RWPE2 (cell line): Measurements from ENCODE around the gene OVOL1.
A peak's percentile ranks its signal among the peaks of the same experiment; 100 is the strongest.

Experiments used
- ATAC-seq: fragments of 200-7000 bp; cut with Tn5 transposase; 3 replicates; pipeline ENCODE4 v1.9.1; 2021; ENCODE audit warnings: low read depth
- DNase-seq: peaks from one replicate; pipeline ENCODE4 v3.0.0-alpha.2; 2020; ENCODE audit warnings: low spot score
- H3K27ac ChIP-seq: fragments of 450-650 bp; 2 replicates; pipeline ENCODE4 v1.5.1; 2017; ENCODE audit warnings: mild to moderate bottlenecking; ENCODE audit not compliant: poor library complexity, severe bottlenecking
- H3K27me3 ChIP-seq: fragments of 250-450 bp; sonication (Bioruptor Pico); 2 replicates; pipeline ENCODE4 v1.5.1; 2021; ENCODE audit warnings: mild to moderate bottlenecking, moderate library complexity; ENCODE audit not compliant: insufficient read depth, poor library complexity, severe bottlenecking
- H3K36me3 ChIP-seq: fragments of 250-450 bp; sonication (Bioruptor Pico); 2 replicates; pipeline ENCODE4 v1.5.1; 2020; ENCODE audit warnings: low read depth, mild to moderate bottlenecking, moderate library complexity
- H3K4me1 ChIP-seq: fragments of 250-450 bp; sonication (Bioruptor Pico); 2 replicates; pipeline ENCODE4 v1.5.1; 2021; ENCODE audit warnings: mild to moderate bottlenecking, moderate library complexity; ENCODE audit not compliant: insufficient read depth, poor library complexity, severe bottlenecking
- H3K4me3 ChIP-seq: fragments of 250-450 bp; sonication (Bioruptor Pico); 2 replicates; pipeline ENCODE4 v1.5.1; 2021; ENCODE audit warnings: mild to moderate bottlenecking, moderate library complexity; ENCODE audit not compliant: severe bottlenecking
- H3K9me3 ChIP-seq: fragments of 250-450 bp; sonication (Bioruptor Pico); 2 replicates; pipeline ENCODE4 v1.5.1; 2021; ENCODE audit warnings: mild to moderate bottlenecking, moderate library complexity; ENCODE audit not compliant: severe bottlenecking
- TF ChIP-seq, protein P1 (sequence below): fragments of 450-650 bp; IDR thresholded peaks from one replicate; pipeline ENCODE4 v1.5.1; 2017; ENCODE audit warnings: mild to moderate bottlenecking, moderate library complexity; ENCODE audit not compliant: poor library complexity, severe bottlenecking

Gene OVOL1

DNA sequence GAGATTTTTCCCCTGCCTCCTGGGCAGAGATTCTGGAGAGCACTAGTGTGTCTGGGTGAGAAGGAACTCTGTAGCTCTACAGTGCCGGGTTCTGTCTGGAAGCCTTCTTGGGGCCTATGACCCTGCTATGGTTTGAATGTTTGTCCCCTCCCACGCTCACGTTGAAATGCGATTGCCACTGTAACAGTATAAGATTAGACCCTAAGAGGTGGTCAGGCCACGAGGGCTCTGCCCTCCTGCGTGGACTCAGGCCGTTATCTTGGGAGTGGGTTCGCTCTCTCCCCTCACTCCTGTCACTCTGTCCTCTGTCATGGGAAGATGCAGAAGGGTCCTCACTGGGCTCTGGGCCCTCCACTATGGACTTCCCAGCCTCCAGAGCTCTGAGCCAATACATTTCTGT lies 9.6 kb upstream of the OVOL1 start:
- DNase-seq = no peak
- Histone ChIP-seq H3K4me3 (no peak overlapping the region), H3K27me3 (no peaks in the 10 kb centered on the region), H3K9me3 (no peaks in the 10 kb centered on the region), H3K27ac (no peak overlapping the region), H3K36me3 (peaks cover 9% of the 10 kb centered on the region; the same call in 1 of the 2 replicates), H3K4me1 (no peaks in the 10 kb centered on the region)
- TF ChIP-seq, protein P1, sequence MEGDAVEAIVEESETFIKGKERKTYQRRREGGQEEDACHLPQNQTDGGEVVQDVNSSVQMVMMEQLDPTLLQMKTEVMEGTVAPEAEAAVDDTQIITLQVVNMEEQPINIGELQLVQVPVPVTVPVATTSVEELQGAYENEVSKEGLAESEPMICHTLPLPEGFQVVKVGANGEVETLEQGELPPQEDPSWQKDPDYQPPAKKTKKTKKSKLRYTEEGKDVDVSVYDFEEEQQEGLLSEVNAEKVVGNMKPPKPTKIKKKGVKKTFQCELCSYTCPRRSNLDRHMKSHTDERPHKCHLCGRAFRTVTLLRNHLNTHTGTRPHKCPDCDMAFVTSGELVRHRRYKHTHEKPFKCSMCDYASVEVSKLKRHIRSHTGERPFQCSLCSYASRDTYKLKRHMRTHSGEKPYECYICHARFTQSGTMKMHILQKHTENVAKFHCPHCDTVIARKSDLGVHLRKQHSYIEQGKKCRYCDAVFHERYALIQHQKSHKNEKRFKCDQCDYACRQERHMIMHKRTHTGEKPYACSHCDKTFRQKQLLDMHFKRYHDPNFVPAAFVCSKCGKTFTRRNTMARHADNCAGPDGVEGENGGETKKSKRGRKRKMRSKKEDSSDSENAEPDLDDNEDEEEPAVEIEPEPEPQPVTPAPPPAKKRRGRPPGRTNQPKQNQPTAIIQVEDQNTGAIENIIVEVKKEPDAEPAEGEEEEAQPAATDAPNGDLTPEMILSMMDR = no peak
- ATAC-seq = no peak

DNA sequence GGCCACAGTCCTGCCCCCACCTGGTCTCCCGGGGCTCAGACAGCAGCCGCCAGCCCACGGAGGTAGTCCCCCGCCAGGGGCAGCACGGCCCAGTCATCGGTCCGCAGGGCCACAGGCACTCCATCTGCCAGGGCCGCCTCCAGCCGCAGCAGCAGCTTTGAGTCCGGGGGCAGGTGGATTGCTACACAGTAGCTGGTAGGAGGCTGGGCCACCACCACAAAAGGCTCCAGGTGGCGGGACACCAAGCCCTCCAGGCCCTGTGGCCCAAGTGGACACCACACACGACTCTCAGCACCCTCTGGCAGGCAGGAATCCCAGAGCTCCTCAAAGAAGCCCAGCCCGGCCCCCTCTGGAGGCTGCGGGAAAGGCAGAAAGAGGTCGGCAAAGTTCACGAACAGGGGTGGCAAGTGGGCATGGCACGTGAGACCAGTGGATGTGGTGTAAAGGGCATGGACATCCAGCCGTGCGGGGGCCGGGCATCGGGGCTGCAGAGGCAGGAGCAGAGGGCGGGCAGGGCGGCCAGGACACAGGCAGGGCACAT lies 9.0 kb upstream of the OVOL1 start:
- ATAC-seq = no peak
- H3K4me3 ChIP-seq = no peak overlapping the region
- no peak overlapping the region for H3K27ac ChIP-seq
- no peaks in the 10 kb centered on the region for H3K27me3 ChIP-seq
- H3K36me3 ChIP-seq = peaks cover 9% of the 10 kb centered on the region; the same call in 1 of the 2 replicates
- no peaks in the 10 kb centered on the region for H3K4me1 ChIP-seq
- H3K9me3 ChIP-seq = no peaks in the 10 kb centered on the region
- TF ChIP-seq, protein P1 = no peak
- DNase-seq = no peak

DNA sequence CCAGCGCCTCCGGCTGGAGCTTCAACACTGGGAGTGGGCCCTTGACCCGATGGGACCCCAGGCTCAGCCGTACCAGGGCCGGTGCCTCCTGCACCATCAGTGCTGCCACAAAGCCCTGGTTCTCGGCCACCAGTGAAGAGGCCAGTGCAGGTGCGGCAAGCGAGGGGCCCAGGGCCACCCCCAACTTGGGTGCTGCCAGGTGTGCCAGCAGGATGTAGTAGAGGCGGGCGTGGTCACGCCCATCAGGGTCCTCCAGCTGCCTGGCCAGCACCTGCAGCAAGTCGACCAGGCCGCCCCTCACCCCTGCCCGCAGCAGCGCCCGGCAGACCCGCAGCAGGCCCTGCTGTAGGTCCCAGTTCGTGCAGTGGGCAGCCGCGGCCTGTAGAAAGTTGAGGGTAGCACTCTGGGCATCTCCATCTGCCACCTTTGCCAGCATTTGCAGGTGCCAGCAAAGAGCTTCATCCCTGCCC lies 8.4 kb upstream of the OVOL1 start:
- H3K27me3 ChIP-seq = no peaks in the 10 kb centered on the region
- TF ChIP-seq, protein P1 = no peak
- H3K4me1 ChIP-seq = no peaks in the 10 kb centered on the region
- H3K27ac ChIP-seq = no peak overlapping the region
- no peak for DNase-seq
- no peak overlapping the region for H3K4me3 ChIP-seq
- H3K9me3 ChIP-seq = no peaks in the 10 kb centered on the region
- ATAC-seq = no peak
- peaks cover 9% of the 10 kb centered on the region; the same call in 1 of the 2 replicates for H3K36me3 ChIP-seq

DNA sequence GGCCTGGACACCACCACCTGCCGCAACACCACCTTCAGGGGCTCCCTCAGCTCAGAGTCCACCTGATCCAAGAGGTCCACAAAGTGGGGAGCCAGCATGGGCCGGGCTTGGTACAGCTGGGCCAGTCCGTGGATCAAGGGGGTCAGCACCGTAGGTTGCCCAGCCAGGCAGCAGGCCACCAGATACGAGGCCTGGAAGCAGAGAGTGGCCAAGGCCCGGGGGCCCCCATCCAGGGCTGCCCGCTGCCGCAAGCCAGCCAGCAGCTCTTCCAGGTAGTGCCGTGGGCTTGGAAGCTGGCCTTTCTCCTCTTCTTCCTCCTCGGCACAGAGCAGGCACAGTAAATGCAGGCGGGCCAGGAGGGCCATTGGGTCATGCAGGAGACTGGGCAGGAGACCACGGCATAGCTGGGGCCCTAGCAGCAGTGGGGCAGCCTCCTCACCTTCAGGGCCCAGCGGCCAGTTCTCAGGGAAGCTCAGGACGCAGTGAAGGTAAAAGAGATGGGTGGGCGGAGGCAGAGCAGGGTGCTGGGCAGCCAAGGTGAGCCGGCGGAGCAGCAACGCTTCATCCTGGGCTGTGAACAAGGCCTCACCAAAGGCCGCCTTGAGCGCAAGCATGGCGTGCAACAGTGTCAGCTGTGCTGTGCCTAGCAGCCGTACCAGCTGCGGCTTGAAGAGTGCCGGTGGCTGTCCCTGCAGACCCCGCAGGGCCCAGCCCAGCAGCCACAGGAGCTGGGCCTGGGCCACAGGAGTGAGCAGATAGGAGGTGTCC lies 7.8 kb upstream of the OVOL1 start:
- no peak for ATAC-seq
- TF ChIP-seq, protein P1 = no peak
- no peaks in the 10 kb centered on the region for H3K4me1 ChIP-seq
- DNase-seq = no peak
- peak overlapping the region; percentile 64 for H3K27ac ChIP-seq
- peaks cover 9% of the 10 kb centered on the region; the same call in 1 of the 2 replicates for H3K36me3 ChIP-seq
- peak overlapping the region; percentile 62 for H3K4me3 ChIP-seq
- H3K9me3 ChIP-seq = no peaks in the 10 kb centered on the region
- H3K27me3 ChIP-seq = no peaks in the 10 kb centered on the region

DNA sequence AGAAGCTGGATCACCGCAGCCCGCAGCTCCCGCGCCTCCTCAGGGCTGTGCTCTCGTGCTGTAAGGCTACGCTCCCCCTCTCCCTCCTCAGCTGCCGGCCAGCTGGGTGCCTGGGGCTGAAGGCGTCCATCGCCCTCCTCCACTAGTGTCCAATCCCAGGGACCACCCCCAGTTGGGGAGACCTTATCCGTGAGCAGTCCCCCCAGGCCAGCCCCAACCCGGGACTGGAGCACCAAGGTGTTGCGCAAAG lies 7.3 kb upstream of the OVOL1 start:
- Histone ChIP-seq H3K27ac (peak overlapping the region; percentile 64), H3K4me3 (peak overlapping the region; percentile 62), H3K4me1 (no peaks in the 10 kb centered on the region), H3K9me3 (no peaks in the 10 kb centered on the region), H3K27me3 (no peaks in the 10 kb centered on the region), H3K36me3 (peaks cover 9% of the 10 kb centered on the region; the same call in 1 of the 2 replicates)
- ATAC-seq (no peak), DNase-seq (no peak)
- TF ChIP-seq, protein P1 = no peak
